Measurements from ENCODE around the gene ELP2.
"Not testable (repeated sequence)": the region's sequence is repeated elsewhere in the genome, so short reads cannot be mapped to it uniquely, and the experiment has no call there.

The ELP2 gene

GRCh38 chr18:36160959-36161371, 31.3 kb downstream of the ELP2 start:
- no peak overlapping the region for H3K27ac ChIP-seq
- no peaks in the 10 kb centered on the region for H3K9me3 ChIP-seq
- H3K4me1 ChIP-seq: no peaks in the 10 kb centered on the region
- H3K27me3 ChIP-seq: no peaks in the 10 kb centered on the region
- TF ChIP-seq CTCF (IDR thresholded peaks at IDR 0.05): no peak
- DNase-seq: no peak
- intact Hi-C loops (cut with DNase I; ENCODE audit: low total_unique reads): no loop called here
- no peak overlapping the region for H3K4me3 ChIP-seq
- H3K36me3 ChIP-seq: peaks cover 63 to 94% (median 79%) of the 10 kb centered on the region in 3 donors

- H3K27me3 ChIP-seq: no peaks in the 10 kb centered on the region
- TF ChIP-seq CTCF (IDR thresholded peaks at IDR 0.05): no peak
- no peak overlapping the region for H3K4me3 ChIP-seq
- no peak for DNase-seq
- intact Hi-C loops (cut with DNase I; ENCODE audit: low total_unique reads): no loop called here
- H3K4me1 ChIP-seq: no peaks in the 10 kb centered on the region
- H3K27ac ChIP-seq: no peak overlapping the region
- H3K36me3 ChIP-seq: peaks cover 67 to 93% (median 71%) of the 10 kb centered on the region in 3 donors
- H3K9me3 ChIP-seq: no peaks in the 10 kb centered on the region
Measured at GRCh38 chr18:36162981-36163380, 33.3 kb downstream of the ELP2 start.

- Histone ChIP-seq H3K9me3 (no peaks in the 10 kb centered on the region), H3K27ac (no peak overlapping the region), H3K4me3 (no peak overlapping the region), H3K27me3 (no peaks in the 10 kb centered on the region), H3K36me3 (peaks cover 67 to 95% (median 70%) of the 10 kb centered on the region in 3 donors), H3K4me1 (no peaks in the 10 kb centered on the region)
- intact Hi-C loops (cut with DNase I; ENCODE audit: low total_unique reads): no loop called here
- DNase-seq: no peak
- TF ChIP-seq CTCF (IDR thresholded peaks at IDR 0.05): no peak
Measured at GRCh38 chr18:36167692-36168218, 38.1 kb downstream of the ELP2 start.

- intact Hi-C loops (cut with DNase I; ENCODE audit: low total_unique reads); H3K4me1 ChIP-seq; DNase-seq; H3K4me3 ChIP-seq; H3K9me3 ChIP-seq; H3K27me3 ChIP-seq; H3K27ac ChIP-seq: not testable (repeated sequence)
- peaks cover 71 to 93% (median 75%) of the 10 kb centered on the region in 3 donors for H3K36me3 ChIP-seq
Measured at GRCh38 chr18:36168296-36168695, 38.6 kb downstream of the ELP2 start.

GRCh38 chr18:36169938-36170337, 40.2 kb downstream of the ELP2 start:
- peaks cover 75 to 91% (median 79%) of the 10 kb centered on the region in 3 donors for H3K36me3 ChIP-seq
- no peak for TF ChIP-seq CTCF (IDR thresholded peaks at IDR 0.05)

GRCh38 chr18:36175481-36175880, 45.8 kb downstream of the ELP2 start:
- Histone ChIP-seq H3K27me3 (no peaks in the 10 kb centered on the region), H3K4me3 (no peak overlapping the region), H3K36me3 (peaks cover 51 to 64% (median 62%) of the 10 kb centered on the region in 3 donors), H3K4me1 (peaks cover 0 to 12% (median 10%) of the 10 kb centered on the region in 4 donors), H3K9me3 (no peaks in the 10 kb centered on the region), H3K27ac (no peak overlapping the region)
- no peak for TF ChIP-seq CTCF (IDR thresholded peaks at IDR 0.05)
- intact Hi-C loops (cut with DNase I; ENCODE audit: low total_unique reads): no loop called here
- DNase-seq: no peak

More at GRCh38 chr18:36169938-36170337, 40.2 kb downstream of the ELP2 start:
- no peak overlapping the region for H3K4me3 ChIP-seq
- no peak for DNase-seq
- no peaks in the 10 kb centered on the region for H3K9me3 ChIP-seq
- H3K27ac ChIP-seq: no peak overlapping the region
- intact Hi-C loops (cut with DNase I; ENCODE audit: low total_unique reads): no loop called here
- no peaks in the 10 kb centered on the region for H3K4me1 ChIP-seq
- no peaks in the 10 kb centered on the region for H3K27me3 ChIP-seq
